Vagina (tissue), 2 donors: Measurements from ENCODE around the gene ADAMTS17. TPM values are rescaled to one million over a fixed set of nuclear protein-coding genes. Genes with fewer than 3 reads are reported as not detected.

ENCODE experiments used
- DNase-seq, 2 donors: peaks; one replicate each; pipeline ENCODE4 v3.0.0-alpha.2; 2017; ENCODE audit errors: extremely low spot score in 2 of 2
- H3K27ac ChIP-seq: fragments of 200-600 bp; sonication (generic); one replicate; pipeline ENCODE4 v1.5.1; 2019
- H3K27me3 ChIP-seq: fragments of 200-600 bp; sonication (generic); one replicate; pipeline ENCODE4 v1.5.1; 2019
- H3K36me3 ChIP-seq, 2 donors: fragments of 200-600 bp; sonication (generic); one replicate each; pipeline ENCODE4 v1.5.1; 2017 to 2019
- H3K4me1 ChIP-seq: fragments of 200-600 bp; sonication (generic); one replicate; pipeline ENCODE4 v1.5.1; 2019
- H3K4me3 ChIP-seq, 2 donors: fragments of 200-600 bp; sonication (generic); 1 replicate in 1 of 2; 2 replicates in 1 of 2; pipeline ENCODE4 v1.5.1; 2016 to 2019
- H3K9me3 ChIP-seq: fragments of 200-600 bp; sonication (generic); one replicate; pipeline ENCODE4 v1.5.1; 2019
- POLR2A ChIP-seq, 2 donors: fragments of 450-650 bp; IDR thresholded peaks; one replicate each; pipeline ENCODE4 v1.6.1; 2017; ENCODE audit warnings: antibody characterized with exemption in 2 of 2, mild to moderate bottlenecking in 2 of 2, moderate library complexity in 2 of 2
- POLR2AphosphoS5 ChIP-seq, 2 donors: sonication (generic); formaldehyde crosslinking; IDR thresholded peaks; one replicate each; pipeline ENCODE4 v1.9.0; 2017; ENCODE audit warnings: antibody characterized with exemption in 2 of 2, mild to moderate bottlenecking in 2 of 2, low read depth in 1 of 2; ENCODE audit not compliant: insufficient read depth in 1 of 2
- intact Hi-C: fragments of 100-400 bp; cut with DNase I; formaldehyde crosslinking; loops from one replicate; pipeline ENCODE4 v1.15.1; 2023
- total RNA-seq: library from RNA; depleted of rRNA; stranded (reverse); fragments of >200 nt; gene quantifications from one replicate; pipeline ENCODE4 v1.2.3, GENCODE V29; 2016
- TF ChIP-seq, protein P1 (sequence below), 3 experiments: fragments of 450-650 bp in 2 of 3; fragments of 200-600 bp in 1 of 3; sonication (generic) in 1 of 3; IDR thresholded peaks; one replicate each; pipeline ENCODE4 v1.5.1; 2017 to 2019; ENCODE audit warnings: antibody characterized with exemption in 3 of 3, mild to moderate bottlenecking in 2 of 3, moderate library complexity in 2 of 3

ADAMTS17 gene
- total RNA-seq, 1 donor from 2014 or later = 16.0 TPM

DNA sequence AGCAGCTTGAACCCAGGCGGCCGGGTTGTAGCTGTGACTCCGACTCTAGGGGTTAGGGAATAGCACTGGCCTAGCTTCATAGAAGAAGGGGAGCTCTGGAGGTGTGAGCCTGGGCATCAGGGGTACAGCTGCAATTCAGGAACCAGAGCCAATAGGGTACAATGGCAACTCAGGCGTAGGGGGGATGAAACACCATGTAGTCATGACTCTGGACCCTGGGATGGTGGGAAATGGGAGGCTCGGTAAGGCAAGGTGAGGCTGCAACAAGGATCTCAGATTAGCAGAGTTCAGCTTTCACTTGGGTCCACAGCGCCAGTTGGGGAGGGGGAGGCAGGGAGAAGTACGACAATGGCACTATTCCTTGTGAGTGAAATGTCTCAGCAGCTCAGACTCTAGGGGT is 398.3 kb downstream of the ADAMTS17 start:
- no peaks in the 10 kb centered on the region for H3K36me3 ChIP-seq
- intact Hi-C loops = no loop called here
- H3K4me3 ChIP-seq = no peak overlapping the region
- no peak for DNase-seq
- peaks cover 18% of the 10 kb centered on the region for H3K9me3 ChIP-seq
- H3K27me3 ChIP-seq = no peaks in the 10 kb centered on the region
- H3K27ac ChIP-seq = no peak overlapping the region
- no peaks in the 10 kb centered on the region for H3K4me1 ChIP-seq
- TF ChIP-seq, protein P1, sequence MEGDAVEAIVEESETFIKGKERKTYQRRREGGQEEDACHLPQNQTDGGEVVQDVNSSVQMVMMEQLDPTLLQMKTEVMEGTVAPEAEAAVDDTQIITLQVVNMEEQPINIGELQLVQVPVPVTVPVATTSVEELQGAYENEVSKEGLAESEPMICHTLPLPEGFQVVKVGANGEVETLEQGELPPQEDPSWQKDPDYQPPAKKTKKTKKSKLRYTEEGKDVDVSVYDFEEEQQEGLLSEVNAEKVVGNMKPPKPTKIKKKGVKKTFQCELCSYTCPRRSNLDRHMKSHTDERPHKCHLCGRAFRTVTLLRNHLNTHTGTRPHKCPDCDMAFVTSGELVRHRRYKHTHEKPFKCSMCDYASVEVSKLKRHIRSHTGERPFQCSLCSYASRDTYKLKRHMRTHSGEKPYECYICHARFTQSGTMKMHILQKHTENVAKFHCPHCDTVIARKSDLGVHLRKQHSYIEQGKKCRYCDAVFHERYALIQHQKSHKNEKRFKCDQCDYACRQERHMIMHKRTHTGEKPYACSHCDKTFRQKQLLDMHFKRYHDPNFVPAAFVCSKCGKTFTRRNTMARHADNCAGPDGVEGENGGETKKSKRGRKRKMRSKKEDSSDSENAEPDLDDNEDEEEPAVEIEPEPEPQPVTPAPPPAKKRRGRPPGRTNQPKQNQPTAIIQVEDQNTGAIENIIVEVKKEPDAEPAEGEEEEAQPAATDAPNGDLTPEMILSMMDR (IDR thresholded peaks at IDR 0.05) = no peak
- TF ChIP-seq POLR2A (IDR thresholded peaks at IDR 0.05) (no peak), POLR2AphosphoS5 (IDR thresholded peaks at IDR 0.05; ENCODE audit: insufficient read depth in 1 of 2, low read depth in 1 of 2) (no peak)

DNA sequence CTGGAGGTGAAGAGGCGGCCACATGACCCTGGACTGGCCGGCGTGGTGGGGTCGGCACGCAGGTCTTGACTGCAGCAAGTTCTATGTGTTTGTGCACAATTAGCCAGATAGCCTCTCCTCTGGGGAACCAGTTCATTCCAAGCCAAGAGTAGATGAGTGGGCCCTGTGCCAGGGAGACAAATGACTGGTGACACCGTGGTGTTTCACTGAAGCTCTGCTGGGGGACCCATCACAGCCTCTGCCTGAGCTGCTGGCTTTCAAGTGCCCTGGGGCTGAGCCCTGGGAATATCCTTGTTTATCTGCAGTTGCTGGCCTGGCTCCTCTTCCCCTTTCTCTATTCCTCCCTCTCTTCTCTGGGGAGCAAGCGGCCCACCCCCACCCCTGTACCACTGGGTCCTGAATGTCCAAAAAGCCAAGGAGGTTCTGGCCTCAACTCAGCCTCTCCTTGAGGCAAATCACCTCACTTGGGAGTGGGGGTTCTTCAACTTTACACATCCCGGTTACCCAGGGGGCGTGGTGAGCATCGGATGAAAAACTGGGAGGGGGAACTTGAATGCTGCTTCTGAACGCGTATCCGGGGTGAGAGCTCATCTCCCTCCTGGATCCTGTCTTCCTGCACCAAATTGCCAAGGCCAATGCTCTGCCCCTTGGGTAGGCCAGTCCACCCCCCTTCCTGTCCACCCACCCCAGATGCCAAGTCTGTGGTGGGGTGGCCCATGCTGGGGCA is 408.9 kb downstream of the ADAMTS17 start:
- intact Hi-C loops = loop anchor here (5.0 kb wide), 1 partner anchor 404 kb away; no protein-coding TSS in a partner anchor

DNA sequence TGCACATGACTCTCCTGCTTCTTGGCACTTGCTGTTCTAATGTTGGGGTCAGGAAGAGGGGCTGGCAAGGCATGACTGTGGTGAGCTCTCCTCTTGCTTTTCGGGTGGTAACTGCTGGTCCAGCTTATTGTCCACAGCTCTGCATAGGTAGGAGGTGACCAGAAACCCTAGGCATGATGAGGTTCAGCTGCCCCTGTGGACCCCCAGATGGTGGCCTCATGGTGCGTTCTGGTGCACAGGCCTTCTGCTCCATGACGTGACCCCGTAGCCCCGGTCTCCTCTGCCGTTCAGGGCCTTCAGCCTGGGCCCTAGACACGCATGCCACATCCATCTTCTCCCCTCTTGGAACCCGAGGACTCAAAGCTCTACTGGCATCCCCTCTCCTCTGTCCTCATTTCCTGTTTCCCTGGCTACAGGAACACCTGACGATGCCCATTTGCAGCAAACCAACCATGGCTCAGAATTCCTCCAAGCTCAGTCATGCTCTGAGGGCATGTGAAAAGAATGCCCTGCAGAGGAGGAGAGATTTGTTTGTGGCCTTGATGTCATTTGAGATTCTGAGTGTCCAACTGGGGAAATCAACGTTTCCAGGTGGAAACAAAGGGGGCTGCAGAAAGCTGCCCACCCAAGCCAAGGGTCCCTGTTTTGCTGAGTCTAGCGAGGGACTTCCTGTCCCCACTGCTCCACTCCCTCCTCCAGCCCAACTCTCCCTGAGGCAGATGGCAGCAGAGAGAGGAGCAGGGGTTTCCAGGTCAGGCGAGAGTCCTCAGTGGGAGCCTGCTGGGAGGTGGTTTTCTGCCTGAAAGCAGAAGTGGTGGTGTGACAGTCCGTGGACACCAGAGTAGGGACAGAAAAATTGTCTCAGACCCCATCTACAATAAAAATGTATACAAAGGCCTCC is 409.8 kb downstream of the ADAMTS17 start:
- no peaks in the 10 kb centered on the region for H3K36me3 ChIP-seq
- DNase-seq = no peak
- no peaks in the 10 kb centered on the region for H3K4me1 ChIP-seq
- no peak overlapping the region for H3K27ac ChIP-seq
- intact Hi-C loops = loop anchor here (5.0 kb wide), 1 partner anchor 405 kb away; no protein-coding TSS in a partner anchor
- H3K9me3 ChIP-seq = no peaks in the 10 kb centered on the region
- H3K27me3 ChIP-seq = no peaks in the 10 kb centered on the region
- TF ChIP-seq, protein P1 (IDR thresholded peaks at IDR 0.05) = no peak
- TF ChIP-seq POLR2A (IDR thresholded peaks at IDR 0.05) = no peak
- TF ChIP-seq POLR2AphosphoS5 (IDR thresholded peaks at IDR 0.05; ENCODE audit: insufficient read depth in 1 of 2, low read depth in 1 of 2) = no peak
- no peak overlapping the region for H3K4me3 ChIP-seq

More for the DNA sequence above, 408.9 kb downstream of the ADAMTS17 start:
- Histone ChIP-seq H3K27me3 (no peaks in the 10 kb centered on the region), H3K4me1 (no peaks in the 10 kb centered on the region), H3K9me3 (no peaks in the 10 kb centered on the region), H3K4me3 (no peak overlapping the region), H3K36me3 (no peaks in the 10 kb centered on the region), H3K27ac (no peak overlapping the region)
- DNase-seq = peak in 1 of 2 donors; percentile 82
- no peak for TF ChIP-seq POLR2A (IDR thresholded peaks at IDR 0.05)
- TF ChIP-seq, protein P1 (IDR thresholded peaks at IDR 0.05) = no peak
- TF ChIP-seq POLR2AphosphoS5 (IDR thresholded peaks at IDR 0.05; ENCODE audit: insufficient read depth in 1 of 2, low read depth in 1 of 2) = no peak

DNA sequence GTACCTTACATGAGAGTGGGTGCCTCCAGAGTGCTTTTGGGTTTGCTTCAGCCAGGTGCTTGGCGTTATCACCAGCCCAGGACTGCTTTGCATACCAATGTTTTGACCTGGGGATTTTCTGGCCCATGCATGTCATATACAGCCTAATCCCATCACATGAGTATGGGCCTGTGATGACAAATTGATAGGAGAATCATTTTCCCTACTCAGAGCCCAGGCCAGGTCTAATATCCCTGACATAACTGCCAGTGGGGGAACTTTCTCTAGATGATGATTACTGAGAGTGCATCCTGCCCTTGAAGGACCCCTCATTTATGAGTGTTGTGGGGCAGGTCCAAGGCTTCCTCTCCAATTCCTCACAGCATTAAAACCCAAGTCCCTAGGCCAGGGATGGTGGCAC is 411.1 kb downstream of the ADAMTS17 start:
- TF ChIP-seq, protein P1 (IDR thresholded peaks at IDR 0.05) = no peak
- TF ChIP-seq POLR2A (IDR thresholded peaks at IDR 0.05) (no peak), POLR2AphosphoS5 (IDR thresholded peaks at IDR 0.05; ENCODE audit: insufficient read depth in 1 of 2, low read depth in 1 of 2) (no peak)
- H3K9me3 ChIP-seq = no peaks in the 10 kb centered on the region
- H3K27ac ChIP-seq = no peak overlapping the region
- no peaks in the 10 kb centered on the region for H3K27me3 ChIP-seq
- no peaks in the 10 kb centered on the region for H3K36me3 ChIP-seq
- peak in 1 of 2 donors; percentile 72 for DNase-seq
- intact Hi-C loops = loop anchor here (5.0 kb wide), 1 partner anchor 407 kb away; no protein-coding TSS in a partner anchor
- no peak overlapping the region for H3K4me3 ChIP-seq
- H3K4me1 ChIP-seq = peaks cover 4% of the 10 kb centered on the region
